Nephron (organoid): Measurements from ENCODE around the gene RICTOR.

ENCODE experiments used
- H3K27ac Mint-ChIP-seq, 3 experiments: 2 replicates each; pipeline ENCODE4 v1.8.0; 2020; ENCODE audit warnings: mixed read lengths in 3 of 3, mild to moderate bottlenecking in 2 of 3, moderate library complexity in 1 of 3
- H3K27me3 Mint-ChIP-seq: 2 replicates; pipeline ENCODE4 v1.8.0; 2021; ENCODE audit warnings: low read depth, mild to moderate bottlenecking, moderate library complexity, mixed read lengths
- H3K36me3 Mint-ChIP-seq: 2 replicates; pipeline ENCODE4 v1.8.0; 2020; ENCODE audit warnings: low read depth, mixed read lengths
- H3K4me1 Mint-ChIP-seq: 2 replicates; pipeline ENCODE4 v1.8.0; 2020; ENCODE audit warnings: mixed read lengths
- H3K4me3 Mint-ChIP-seq, 3 experiments: 2 replicates each; pipeline ENCODE4 v1.8.0; 2020; ENCODE audit warnings: mild to moderate bottlenecking in 3 of 3, mixed read lengths in 3 of 3, moderate library complexity in 2 of 3
- H3K9me3 Mint-ChIP-seq: 2 replicates; pipeline ENCODE4 v1.8.0; 2020; ENCODE audit warnings: mixed read lengths
- CTCF ChIP-seq, 3 experiments: fragments of 200-600 bp; sonication (generic); IDR thresholded peaks; one replicate each; pipeline ENCODE4 v1.5.0; 2021; ENCODE audit warnings: antibody characterized with exemption in 3 of 3; ENCODE audit not compliant: unreplicated experiment in 3 of 3

RICTOR gene

DNA sequence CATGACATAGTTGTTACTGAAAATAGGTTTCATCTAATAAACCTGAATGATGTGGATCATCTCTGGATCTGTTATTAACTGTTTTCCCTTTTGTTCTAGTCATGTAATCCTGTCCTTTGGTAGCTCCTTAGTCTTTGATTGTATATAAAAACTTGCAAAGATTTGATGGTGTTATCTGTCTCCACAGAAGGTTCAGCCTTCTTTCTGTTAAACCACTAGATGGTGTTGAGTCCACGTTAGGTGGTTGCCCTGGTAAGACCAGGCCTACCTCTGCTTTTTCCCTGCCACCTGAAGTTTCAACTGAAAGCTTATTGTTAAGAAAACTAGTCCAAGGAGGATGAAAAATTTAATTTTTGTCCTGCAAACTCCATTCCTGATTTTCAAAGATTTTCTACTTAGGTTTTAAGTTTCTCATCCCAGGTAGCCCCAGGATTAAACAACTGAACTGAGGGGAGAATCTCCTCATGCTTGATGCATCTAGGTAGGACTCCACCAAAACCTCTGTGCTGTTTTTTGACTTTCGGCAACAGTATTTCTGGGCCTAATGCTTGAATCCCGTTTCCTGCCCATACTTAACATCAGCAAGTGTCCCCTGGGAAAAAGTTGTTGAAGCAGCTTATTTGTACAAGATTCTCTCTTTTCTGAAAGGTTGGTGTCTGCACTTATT lies 68.5 kb downstream of the RICTOR start:
- Mint-ChIP-seq H3K36me3 (peaks cover 36% of the 10 kb centered on the region), H3K4me1 (no peaks in the 10 kb centered on the region), H3K27me3 (no peaks in the 10 kb centered on the region), H3K4me3 (no peak overlapping the region), H3K27ac (no peak overlapping the region), H3K9me3 (peaks cover 4% of the 10 kb centered on the region)
- TF ChIP-seq CTCF (IDR thresholded peaks at IDR 0.05; ENCODE audit: unreplicated experiment in 3 of 3), result no peak

DNA sequence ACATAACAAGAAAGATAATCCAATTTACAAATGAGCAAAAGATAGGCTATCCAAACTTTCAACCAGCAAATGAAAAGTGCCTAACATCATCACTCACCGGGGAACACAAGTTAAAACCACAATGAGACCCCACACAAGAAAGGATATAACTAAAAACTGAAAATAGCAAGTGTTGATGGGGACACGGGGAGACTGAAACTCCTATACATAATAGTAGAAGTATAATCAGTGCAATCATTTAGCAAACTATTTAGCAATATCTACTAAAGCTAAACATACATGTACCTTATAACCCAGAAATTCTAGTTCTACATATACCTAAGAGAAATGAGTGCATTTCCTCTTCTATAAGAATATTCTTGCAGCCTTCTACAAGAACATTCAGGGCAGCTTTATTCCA lies 72.5 kb downstream of the RICTOR start:
- no peaks in the 10 kb centered on the region for H3K4me1 Mint-ChIP-seq
- peaks cover 60% of the 10 kb centered on the region for H3K36me3 Mint-ChIP-seq
- peaks cover 14% of the 10 kb centered on the region for H3K9me3 Mint-ChIP-seq
- H3K27me3 Mint-ChIP-seq, result no peaks in the 10 kb centered on the region
- H3K27ac Mint-ChIP-seq, result no peak overlapping the region
- H3K4me3 Mint-ChIP-seq, result no peak overlapping the region
- TF ChIP-seq CTCF (IDR thresholded peaks at IDR 0.05; ENCODE audit: unreplicated experiment in 3 of 3), result no peak

DNA sequence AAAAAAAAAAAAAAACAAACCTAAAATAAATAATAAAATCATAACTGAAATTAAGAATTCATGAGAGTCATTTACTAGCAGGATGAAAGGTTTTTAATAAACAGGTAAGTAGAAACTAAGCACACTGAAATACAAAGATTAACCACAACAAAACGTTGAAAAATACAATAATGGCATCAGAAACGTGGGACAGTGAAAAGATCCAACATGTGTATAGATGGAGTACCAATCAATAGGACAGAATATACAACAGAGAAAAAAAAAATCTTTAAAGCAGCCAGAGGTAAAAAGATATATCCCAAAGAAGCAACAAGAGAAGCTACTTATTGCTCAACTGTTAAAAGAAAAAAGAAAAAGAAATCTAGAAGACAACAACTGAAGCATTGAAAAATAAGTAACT lies 75.2 kb downstream of the RICTOR start:
- peaks cover 14% of the 10 kb centered on the region for H3K9me3 Mint-ChIP-seq
- TF ChIP-seq CTCF (IDR thresholded peaks at IDR 0.05; ENCODE audit: unreplicated experiment in 3 of 3), result no peak
- peaks cover 58% of the 10 kb centered on the region for H3K36me3 Mint-ChIP-seq
- H3K27me3 Mint-ChIP-seq, result no peaks in the 10 kb centered on the region
- no peak overlapping the region for H3K27ac Mint-ChIP-seq
- no peak overlapping the region for H3K4me3 Mint-ChIP-seq
- H3K4me1 Mint-ChIP-seq, result no peaks in the 10 kb centered on the region

GRCh38 chr5:38997591-38997990 lies 76.6 kb downstream of the RICTOR start:
- H3K27ac Mint-ChIP-seq, result peak overlapping the region; percentile 76 to 84 (median 78)
- H3K27me3 Mint-ChIP-seq, result no peaks in the 10 kb centered on the region
- peaks cover 14% of the 10 kb centered on the region for H3K9me3 Mint-ChIP-seq
- H3K4me1 Mint-ChIP-seq, result no peaks in the 10 kb centered on the region
- peaks cover 63% of the 10 kb centered on the region for H3K36me3 Mint-ChIP-seq
- no peak overlapping the region for H3K4me3 Mint-ChIP-seq
- TF ChIP-seq CTCF (IDR thresholded peaks at IDR 0.05; ENCODE audit: unreplicated experiment in 3 of 3), result no peak

DNA sequence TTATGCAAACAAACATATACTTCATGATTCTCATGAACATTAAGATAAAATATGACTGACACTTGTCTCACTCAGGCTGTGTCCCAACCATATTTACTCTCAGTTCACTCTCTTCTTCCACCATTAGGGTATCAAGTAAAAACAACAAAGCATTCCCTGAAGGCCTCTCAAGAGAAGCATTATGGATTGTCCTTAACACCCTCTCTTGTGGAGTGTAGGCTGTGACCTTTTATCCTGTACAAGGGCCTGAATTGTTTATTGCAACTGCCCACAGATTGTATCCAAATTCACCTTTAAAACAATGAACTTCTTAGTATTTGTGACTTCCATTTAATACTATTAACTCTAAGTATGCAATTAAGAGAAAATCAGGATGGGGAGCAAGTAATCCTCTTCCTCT lies 78.1 kb downstream of the RICTOR start:
- Mint-ChIP-seq H3K4me3 (no peak overlapping the region), H3K27ac (no peak overlapping the region)

More for the DNA sequence above, 78.1 kb downstream of the RICTOR start:
- H3K27me3 Mint-ChIP-seq, result no peaks in the 10 kb centered on the region
- TF ChIP-seq CTCF (IDR thresholded peaks at IDR 0.05; ENCODE audit: unreplicated experiment in 3 of 3), result no peak
- peaks cover 54% of the 10 kb centered on the region for H3K36me3 Mint-ChIP-seq
- no peaks in the 10 kb centered on the region for H3K4me1 Mint-ChIP-seq
- H3K9me3 Mint-ChIP-seq, result peaks cover 14% of the 10 kb centered on the region
